DND-41 (cell line): ENCODE measurements around the gene MAST2.
A peak's percentile ranks its signal among the peaks of the same experiment; 100 is the strongest.
"Not testable (repeated sequence)": the region's sequence is repeated elsewhere in the genome, so short reads cannot be mapped to it uniquely, and the experiment has no call there.

Experiments used
- ATAC-seq: fragments of 200-7000 bp; cut with Tn5 transposase; 3 replicates; pipeline ENCODE4 v1.9.1; 2021; ENCODE audit warnings: low read depth; ENCODE audit not compliant: insufficient read depth
- DNase-seq: peaks from one replicate; pipeline ENCODE4 v3.0.0-alpha.2; 2020
- H2AFZ ChIP-seq: 2 replicates; pipeline ENCODE4 v1.6.0; 2012; ENCODE audit warnings: low read depth, low read length
- H3K27ac ChIP-seq: 2 replicates; pipeline ENCODE4 v1.5.1; 2012; ENCODE audit warnings: low read length, inconsistent platforms
- H3K27me3 ChIP-seq: fragments of 200-600 bp; sonication (generic); 2 replicates; pipeline ENCODE4 v1.6.0; 2012; ENCODE audit warnings: low read length, mild to moderate bottlenecking, inconsistent platforms; ENCODE audit not compliant: insufficient read depth, poor library complexity
- H3K36me3 ChIP-seq: 2 replicates; pipeline ENCODE4 v1.5.1; 2012; ENCODE audit warnings: low read length, inconsistent platforms; ENCODE audit not compliant: insufficient read depth
- H3K4me1 ChIP-seq: 2 replicates; pipeline ENCODE4 v1.5.1; 2012; ENCODE audit warnings: mild to moderate bottlenecking, low read length; ENCODE audit not compliant: insufficient read depth
- H3K4me2 ChIP-seq: 2 replicates; pipeline ENCODE4 v1.6.0; 2012; ENCODE audit warnings: mild to moderate bottlenecking, moderate library complexity, low read length, inconsistent platforms; ENCODE audit not compliant: insufficient read depth
- H3K4me3 ChIP-seq, 2 experiments: fragments of 200-600 bp in 1 of 2; shearing (Covaris generic) in 1 of 2; 2 replicates each; pipeline ENCODE4 v1.5.1; 2012 to 2016; ENCODE audit warnings: inconsistent platforms in 2 of 2, low read length in 2 of 2, mild to moderate bottlenecking in 2 of 2, low read depth in 1 of 2, moderate library complexity in 1 of 2
- H3K79me2 ChIP-seq: 2 replicates; pipeline ENCODE4 v1.6.0; 2012; ENCODE audit warnings: low read length, inconsistent platforms; ENCODE audit not compliant: insufficient read depth
- H3K9ac ChIP-seq: 2 replicates; pipeline ENCODE4 v1.6.0; 2012; ENCODE audit warnings: low read depth, mild to moderate bottlenecking, inconsistent platforms, low read length, moderate library complexity
- H3K9me3 ChIP-seq: 2 replicates; pipeline ENCODE4 v1.5.1; 2012; ENCODE audit warnings: low read length, moderate library complexity, mild to moderate bottlenecking, inconsistent platforms; ENCODE audit not compliant: insufficient read depth, severe bottlenecking
- H4K20me1 ChIP-seq: 2 replicates; pipeline ENCODE4 v1.6.0; 2012; ENCODE audit warnings: low read length; ENCODE audit not compliant: insufficient read depth
- CTCF ChIP-seq: IDR thresholded peaks from 2 replicates; pipeline ENCODE4 v1.5.1; 2012; ENCODE audit warnings: borderline replicate concordance, low read length, moderate library complexity, mild to moderate bottlenecking; ENCODE audit not compliant: poor library complexity, severe bottlenecking; ENCODE audit errors: extremely low read depth
- EZH2 ChIP-seq: IDR thresholded peaks from 3 replicates; pipeline ENCODE4 v1.6.1; 2012; ENCODE audit warnings: borderline replicate concordance, low read depth, mild to moderate bottlenecking, moderate library complexity, low read length, inconsistent platforms; ENCODE audit not compliant: severe bottlenecking

MAST2 gene

GRCh38 chr1:45802343-45803298, 791 bp upstream of the MAST2 start:
- no peaks in the 10 kb centered on the region for H3K27me3 ChIP-seq
- H3K4me2 ChIP-seq: peak overlapping the region; percentile 71
- H3K27ac ChIP-seq: peak overlapping the region; percentile 73
- peak overlapping the region; percentile 18 to 58; a peak in 3 of 4 replicates for H3K4me3 ChIP-seq
- peak overlapping the region; percentile 90 for H2AFZ ChIP-seq
- peaks cover 15% of the 10 kb centered on the region; the same call in 1 of the 2 replicates for H3K36me3 ChIP-seq
- DNase-seq (no peak), ATAC-seq (no peak)
- TF ChIP-seq EZH2 (no peak), CTCF (no peak)
- no peaks in the 10 kb centered on the region for H3K9me3 ChIP-seq
- H3K4me1 ChIP-seq: peaks cover 30% of the 10 kb centered on the region
- no peaks in the 10 kb centered on the region for H4K20me1 ChIP-seq
- H3K9ac ChIP-seq: peak overlapping the region; percentile 65
- peaks cover 37% of the 10 kb centered on the region for H3K79me2 ChIP-seq

GRCh38 chr1:45803781-45804668, 613 bp downstream of the MAST2 start:
- H3K27me3 ChIP-seq, H3K9me3 ChIP-seq, H4K20me1 ChIP-seq: not testable (repeated sequence)
- DNase-seq (peak; percentile 60), ATAC-seq (peak; percentile 51)
- Histone ChIP-seq H3K9ac (peak overlapping the region; percentile 65), H3K4me2 (peak overlapping the region; percentile 74), H2AFZ (peak overlapping the region; percentile 90), H3K36me3 (peaks cover 22% of the 10 kb centered on the region; the same call in 1 of the 2 replicates), H3K4me3 (peak overlapping the region; percentile 66 to 70; a peak in 3 of 4 replicates), H3K4me1 (peaks cover 30% of the 10 kb centered on the region), H3K79me2 (peaks cover 49% of the 10 kb centered on the region), H3K27ac (peak overlapping the region; percentile 44)

GRCh38 chr1:45804669-45804969, 1.2 kb downstream of the MAST2 start:
- Histone ChIP-seq H3K27me3 (no peaks in the 10 kb centered on the region), H4K20me1 (no peaks in the 10 kb centered on the region), H3K4me2 (peak overlapping the region; percentile 74), H2AFZ (no peak overlapping the region), H3K79me2 (peaks cover 55% of the 10 kb centered on the region), H3K4me1 (peaks cover 30% of the 10 kb centered on the region), H3K9me3 (no peaks in the 10 kb centered on the region), H3K9ac (peak overlapping the region; percentile 65), H3K4me3 (peak overlapping the region; percentile 66 to 70; a peak in 3 of 4 replicates), H3K27ac (peak overlapping the region; percentile 44; the same call in 1 of the 2 replicates), H3K36me3 (peaks cover 22% of the 10 kb centered on the region; the same call in 1 of the 2 replicates)
- ATAC-seq (no peak), DNase-seq (no peak)
- TF ChIP-seq EZH2 (no peak), CTCF (no peak)

- Histone ChIP-seq H3K4me1 (peaks cover 30% of the 10 kb centered on the region), H3K9ac (no peak overlapping the region), H3K4me3 (no peak overlapping the region), H3K79me2 (peaks cover 66% of the 10 kb centered on the region), H3K27me3 (no peaks in the 10 kb centered on the region), H4K20me1 (no peaks in the 10 kb centered on the region), H3K4me2 (no peak overlapping the region), H3K27ac (no peak overlapping the region), H3K36me3 (peaks cover 22% of the 10 kb centered on the region; the same call in 1 of the 2 replicates), H2AFZ (no peak overlapping the region), H3K9me3 (no peaks in the 10 kb centered on the region)
- ATAC-seq (no peak), DNase-seq (no peak)
- TF ChIP-seq EZH2 (no peak), CTCF (no peak)
Observed at GRCh38 chr1:45806129-45806528, 2.7 kb downstream of the MAST2 start.
